GM12891 (cell line): ENCODE measurements around the gene MTHFR.

ENCODE experiments used
- DNase-seq: peaks from one replicate; pipeline ENCODE4 v3.0.0; 2011; ENCODE audit warnings: low spot score; ENCODE audit not compliant: insufficient read length
- FAIRE-seq: peaks from 2 replicates; lab custom pipeline; 2011; peaks lifted over from hg19 to GRCh38; lab: Jason Lieb, UNC
- PAX5 ChIP-seq: IDR thresholded peaks from 2 replicates; pipeline ENCODE4 v1.6.1; 2011; ENCODE audit warnings: low read length, moderate library complexity, mild to moderate bottlenecking; ENCODE audit not compliant: insufficient read depth, severe bottlenecking
- POLR2A ChIP-seq: IDR thresholded peaks from 2 replicates; pipeline ENCODE4 v1.6.1; 2011; ENCODE audit warnings: low read depth, low read length, control low read depth
- POLR2AphosphoS5 ChIP-seq: IDR thresholded peaks from 2 replicates; pipeline ENCODE4 v1.6.1; 2011; ENCODE audit warnings: low read depth, low read length, control low read depth
- POU2F2 ChIP-seq: IDR thresholded peaks from 2 replicates; pipeline ENCODE4 v1.6.1; 2011; ENCODE audit warnings: low read depth, mild to moderate bottlenecking, control low read depth, low read length, moderate library complexity
- SPI1 ChIP-seq: IDR thresholded peaks from 2 replicates; pipeline ENCODE4 v1.6.1; 2011; ENCODE audit warnings: low read depth, low read length, control low read depth
- TAF1 ChIP-seq: IDR thresholded peaks from 2 replicates; pipeline ENCODE4 v1.6.1; 2011; ENCODE audit warnings: low read depth, low read length, control low read depth

The MTHFR gene

GRCh38 chr1:11841245-11842153 lies 35.7 kb upstream of the MTHFR start:
- DNase-seq (no peak), FAIRE-seq (no peak)
- no peak for TF ChIP-seq PAX5
- TF ChIP-seq TAF1: no peak
- no peak for TF ChIP-seq POU2F2

- TF ChIP-seq POLR2A (no peak), POU2F2 (no peak), PAX5 (no peak), TAF1 (no peak), POLR2AphosphoS5 (no peak), SPI1 (no peak)
- DNase-seq (no peak), FAIRE-seq (no peak)
Measured at GRCh38 chr1:11839727-11840705, 34.3 kb upstream of the MTHFR start.

GRCh38 chr1:11838349-11839272 lies 32.8 kb upstream of the MTHFR start:
- peak; percentile 97 for DNase-seq
- TF ChIP-seq POLR2A (no peak), POU2F2 (no peak), POLR2AphosphoS5 (0 out of 2 replicates have a peak, but pooled peaks have one; percentile 33)

GRCh38 chr1:11837767-11838348 lies 32.1 kb upstream of the MTHFR start:
- FAIRE-seq (no peak), DNase-seq (no peak)
- TF ChIP-seq PAX5 (no peak), POLR2AphosphoS5 (no peak), POU2F2 (no peak), SPI1 (no peak), TAF1 (no peak), POLR2A (no peak)

More at GRCh38 chr1:11838349-11839272, 32.8 kb upstream of the MTHFR start:
- FAIRE-seq: peak; percentile 94

- no peak for FAIRE-seq
- DNase-seq: no peak
- TF ChIP-seq POU2F2 (no peak), SPI1 (no peak), TAF1 (no peak), PAX5 (no peak), POLR2AphosphoS5 (no peak), POLR2A (no peak)
Measured at GRCh38 chr1:11836955-11837766, 31.4 kb upstream of the MTHFR start.

GRCh38 chr1:11835441-11836225 lies 29.9 kb upstream of the MTHFR start:
- TF ChIP-seq POU2F2 (no peak), POLR2AphosphoS5 (no peak), SPI1 (no peak), POLR2A (no peak), TAF1 (no peak), PAX5 (no peak)
- FAIRE-seq: no peak

GRCh38 chr1:11833900-11834299 lies 28.1 kb upstream of the MTHFR start:
- FAIRE-seq: peak; percentile 64
- no peak for TF ChIP-seq POLR2A
- no peak for TF ChIP-seq POLR2AphosphoS5
- TF ChIP-seq TAF1: no peak
- TF ChIP-seq SPI1: no peak
- TF ChIP-seq POU2F2: 0 out of 2 replicates have a peak, but pooled peaks have one; percentile 36
- TF ChIP-seq PAX5: no peak
- no peak for DNase-seq

More at GRCh38 chr1:11835441-11836225, 29.9 kb upstream of the MTHFR start:
- DNase-seq: no peak
